LNCAP (cell line): ENCODE results near the gene MRTO4.

Experiments used
- TF ChIP-seq, protein P1 (sequence below): fragments of 450-650 bp; IDR thresholded peaks from 2 replicates; pipeline ENCODE4 v1.5.1; 2017; ENCODE audit warnings: mild to moderate bottlenecking

Gene MRTO4

DNA sequence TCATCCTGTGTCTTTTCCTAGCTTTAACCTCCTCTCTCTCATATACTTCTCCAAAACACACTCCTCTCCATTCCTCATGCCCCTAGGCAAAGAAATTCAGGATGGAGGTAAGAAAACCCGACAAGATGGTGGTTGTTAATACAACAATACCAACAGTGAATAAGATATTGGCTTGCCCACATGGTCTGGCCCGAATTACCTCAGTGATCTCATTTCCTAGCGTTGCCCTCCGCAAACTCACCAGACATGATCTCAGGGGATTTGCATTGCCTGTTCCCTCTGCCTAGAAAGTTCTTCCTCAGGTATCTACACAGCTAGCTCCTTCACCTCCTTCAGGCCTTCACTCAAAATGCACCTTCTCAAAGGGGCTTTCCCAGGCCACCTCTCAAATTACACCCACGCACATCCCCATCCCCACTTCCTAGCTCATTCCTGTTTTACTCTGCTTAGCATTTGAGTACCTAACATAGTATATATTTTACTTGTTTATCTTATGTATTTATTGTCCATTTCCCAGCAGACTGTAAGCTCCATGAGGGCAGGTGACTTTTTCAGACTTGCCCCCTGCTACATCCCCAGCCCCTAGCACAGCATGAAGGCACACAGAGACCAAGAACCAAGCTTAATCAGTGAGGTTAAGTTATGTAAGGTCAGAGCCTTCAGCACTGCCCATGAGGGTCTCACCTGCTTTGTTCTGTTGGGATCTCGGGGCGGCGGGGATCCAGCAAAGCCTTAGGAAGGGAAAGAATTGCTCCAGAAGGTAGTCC is 31.3 kb upstream of the MRTO4 start:
- TF ChIP-seq, protein P1, sequence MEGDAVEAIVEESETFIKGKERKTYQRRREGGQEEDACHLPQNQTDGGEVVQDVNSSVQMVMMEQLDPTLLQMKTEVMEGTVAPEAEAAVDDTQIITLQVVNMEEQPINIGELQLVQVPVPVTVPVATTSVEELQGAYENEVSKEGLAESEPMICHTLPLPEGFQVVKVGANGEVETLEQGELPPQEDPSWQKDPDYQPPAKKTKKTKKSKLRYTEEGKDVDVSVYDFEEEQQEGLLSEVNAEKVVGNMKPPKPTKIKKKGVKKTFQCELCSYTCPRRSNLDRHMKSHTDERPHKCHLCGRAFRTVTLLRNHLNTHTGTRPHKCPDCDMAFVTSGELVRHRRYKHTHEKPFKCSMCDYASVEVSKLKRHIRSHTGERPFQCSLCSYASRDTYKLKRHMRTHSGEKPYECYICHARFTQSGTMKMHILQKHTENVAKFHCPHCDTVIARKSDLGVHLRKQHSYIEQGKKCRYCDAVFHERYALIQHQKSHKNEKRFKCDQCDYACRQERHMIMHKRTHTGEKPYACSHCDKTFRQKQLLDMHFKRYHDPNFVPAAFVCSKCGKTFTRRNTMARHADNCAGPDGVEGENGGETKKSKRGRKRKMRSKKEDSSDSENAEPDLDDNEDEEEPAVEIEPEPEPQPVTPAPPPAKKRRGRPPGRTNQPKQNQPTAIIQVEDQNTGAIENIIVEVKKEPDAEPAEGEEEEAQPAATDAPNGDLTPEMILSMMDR: no peak

DNA sequence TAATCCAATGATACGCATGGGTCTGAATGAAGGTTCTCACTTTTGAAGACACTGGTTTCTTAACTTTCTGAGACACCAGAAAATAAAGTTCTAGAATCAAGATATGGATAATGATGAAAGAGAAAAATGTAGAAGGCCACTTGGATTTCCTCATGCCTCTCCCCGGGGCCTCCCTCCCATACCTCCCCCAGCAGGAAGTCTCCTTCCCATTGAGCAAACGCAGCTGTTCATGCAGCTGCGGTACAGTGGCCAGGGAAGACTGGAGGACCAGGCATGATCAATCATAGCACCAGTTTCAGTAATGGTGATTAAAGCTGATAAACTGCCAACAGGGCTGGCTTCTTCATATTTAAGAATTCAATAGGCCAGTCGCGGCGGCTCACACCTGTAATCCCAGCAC is 30.6 kb upstream of the MRTO4 start:
- TF ChIP-seq, protein P1: no peak

DNA sequence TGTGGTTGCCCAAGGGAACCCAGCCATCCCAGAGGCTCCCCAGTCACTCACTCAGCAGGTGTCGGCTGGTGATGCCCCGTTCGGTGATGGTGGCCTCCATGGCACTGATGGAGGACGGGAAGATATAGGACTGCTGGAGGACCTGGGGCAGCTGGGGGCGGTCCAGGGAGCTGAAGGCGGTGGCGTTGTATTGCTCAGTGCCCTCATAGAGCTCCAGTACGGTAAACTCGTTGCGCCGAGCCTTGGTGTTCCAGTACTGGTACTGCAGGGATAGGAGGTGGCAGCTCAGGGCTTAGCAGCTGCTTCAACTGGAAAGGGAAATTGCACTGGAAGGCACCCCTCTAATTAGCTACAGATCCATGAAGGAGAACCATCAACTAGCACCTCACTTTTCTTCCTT is 29.0 kb upstream of the MRTO4 start:
- TF ChIP-seq, protein P1: no peak

DNA sequence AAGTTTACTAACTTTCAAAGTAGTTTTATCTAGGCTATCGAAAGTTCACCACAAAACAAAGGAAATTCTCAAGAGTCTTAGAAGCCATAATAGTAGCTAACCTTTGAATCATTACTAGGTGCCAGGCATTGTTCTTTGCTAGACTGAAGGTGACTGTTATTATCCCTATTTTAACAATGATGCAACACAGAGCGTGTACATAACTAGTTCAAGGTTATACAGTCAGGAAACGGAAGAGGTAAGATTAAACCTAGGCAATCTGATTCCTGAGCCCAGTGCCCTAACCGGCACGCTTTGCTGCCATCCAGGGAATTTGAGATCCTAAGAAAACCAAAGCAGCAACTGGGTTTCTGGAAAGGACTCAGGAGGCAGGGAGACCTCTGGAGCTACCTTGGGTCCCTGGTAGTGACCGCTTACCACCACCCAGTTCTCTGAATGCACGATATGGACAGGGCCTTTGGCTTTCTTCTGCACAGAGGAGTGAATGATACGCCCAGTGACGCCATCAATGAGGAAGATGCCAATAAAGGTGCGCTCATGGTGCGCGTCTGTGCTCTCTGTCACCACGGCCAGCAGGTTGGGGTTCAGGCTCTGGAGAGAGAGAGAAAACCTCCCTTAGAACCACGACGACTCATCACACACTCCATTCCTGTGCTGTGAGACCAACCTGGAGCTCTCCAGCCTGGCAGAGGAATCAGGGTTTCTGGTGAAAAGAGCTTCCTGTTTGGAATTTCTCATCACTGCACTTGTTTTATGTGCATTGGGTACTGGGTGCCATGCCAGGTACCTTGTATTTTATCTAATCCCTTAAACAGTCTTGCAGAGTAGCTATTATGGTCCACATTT is 28.4 kb upstream of the MRTO4 start:
- TF ChIP-seq, protein P1: no peak

DNA sequence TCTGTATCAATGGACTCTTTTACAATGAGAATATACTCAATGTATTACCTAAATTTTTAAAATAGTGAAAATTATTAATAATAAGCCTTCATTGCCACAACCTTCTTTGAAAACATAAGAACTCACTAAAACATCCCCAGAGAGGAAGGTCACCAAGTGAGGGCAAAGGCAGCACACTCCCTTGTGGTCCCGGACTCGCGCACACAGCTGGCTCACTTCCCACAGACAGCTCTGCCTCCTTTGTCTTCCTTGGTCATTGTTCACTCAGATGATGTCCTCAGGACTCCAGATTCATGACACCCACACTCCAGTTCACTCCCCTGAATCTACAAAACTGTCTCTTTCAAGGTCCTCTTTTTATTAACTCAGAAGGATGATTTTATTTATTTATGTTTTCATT is 22.4 kb upstream of the MRTO4 start:
- TF ChIP-seq, protein P1: no peak

DNA sequence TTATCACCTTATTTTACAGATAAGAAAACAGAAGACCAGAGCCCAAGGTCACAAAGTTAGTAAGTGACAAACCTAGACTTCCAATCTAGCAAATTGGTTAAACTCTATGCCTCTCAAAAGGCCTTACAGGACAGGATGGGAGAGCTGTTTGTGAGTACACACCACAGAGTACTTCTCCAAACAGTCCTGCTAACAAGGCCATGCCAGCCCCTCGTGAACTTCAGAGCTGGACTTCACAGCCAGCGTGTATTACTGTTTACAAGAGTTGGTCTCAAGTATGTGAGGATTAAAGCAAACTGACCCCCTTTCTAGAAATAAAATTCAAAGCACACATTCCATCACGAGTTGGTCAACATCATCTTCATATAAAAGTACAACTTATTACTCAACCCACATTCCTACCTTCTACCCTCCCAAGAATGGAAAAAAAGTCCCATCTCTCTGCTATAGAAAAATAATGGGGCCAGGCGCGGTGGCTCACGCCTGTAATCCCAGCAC is 21.7 kb upstream of the MRTO4 start:
- TF ChIP-seq, protein P1: no peak

DNA sequence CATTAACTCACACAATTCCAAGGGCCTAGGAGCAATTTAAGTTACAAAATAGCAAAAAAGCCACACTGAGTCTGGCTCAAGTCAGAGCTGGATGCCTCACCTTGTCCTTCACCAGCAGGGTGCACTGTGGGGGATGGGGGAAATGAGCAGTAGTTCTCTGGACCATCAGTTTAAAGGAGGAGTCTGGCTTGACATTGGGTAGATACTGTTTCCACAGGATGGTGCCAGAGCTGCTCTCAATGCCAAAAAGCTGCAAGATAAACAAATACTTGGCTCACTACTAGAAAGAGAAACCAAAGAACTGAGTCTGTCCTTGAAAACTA is 19.1 kb upstream of the MRTO4 start:
- TF ChIP-seq, protein P1: no peak
